ENCODE data around the gene ANO5.

DNA sequence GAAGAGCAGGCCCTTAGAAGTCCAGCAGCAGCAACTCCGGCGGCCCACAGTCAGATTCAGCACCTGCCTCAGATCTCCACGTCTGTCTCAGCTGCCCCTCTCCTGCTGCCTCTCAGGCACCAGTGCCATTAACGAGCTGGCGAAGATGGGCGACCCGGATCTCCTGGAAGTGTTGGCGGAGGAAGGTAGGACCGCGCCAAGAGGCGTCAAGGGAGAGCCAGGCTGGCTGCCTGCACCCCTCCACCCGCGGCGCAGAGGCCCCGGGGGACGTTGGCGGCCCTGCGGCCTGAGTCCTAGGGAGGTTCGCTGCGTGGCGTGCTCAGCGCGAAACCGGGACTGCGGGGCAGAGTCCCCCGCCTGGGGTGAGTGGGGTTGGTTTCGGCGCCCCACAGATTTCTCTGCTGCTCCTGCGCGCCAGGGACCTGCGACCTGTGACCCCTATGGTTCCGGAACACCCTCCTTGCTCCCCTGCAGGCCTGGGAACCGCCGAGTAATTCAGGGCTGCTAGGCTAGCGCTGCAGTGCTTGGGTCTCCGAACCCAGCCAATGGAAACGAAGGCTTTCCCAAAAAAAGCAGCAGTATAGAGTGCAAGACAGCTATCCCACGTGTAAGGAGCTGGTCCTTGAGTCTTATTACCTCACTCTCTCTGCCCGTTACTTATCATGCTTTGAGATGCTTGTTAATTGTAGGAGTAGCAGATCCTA, 615 bp downstream of the ANO5 start:
- TF ChIP-seq, protein P1, sequence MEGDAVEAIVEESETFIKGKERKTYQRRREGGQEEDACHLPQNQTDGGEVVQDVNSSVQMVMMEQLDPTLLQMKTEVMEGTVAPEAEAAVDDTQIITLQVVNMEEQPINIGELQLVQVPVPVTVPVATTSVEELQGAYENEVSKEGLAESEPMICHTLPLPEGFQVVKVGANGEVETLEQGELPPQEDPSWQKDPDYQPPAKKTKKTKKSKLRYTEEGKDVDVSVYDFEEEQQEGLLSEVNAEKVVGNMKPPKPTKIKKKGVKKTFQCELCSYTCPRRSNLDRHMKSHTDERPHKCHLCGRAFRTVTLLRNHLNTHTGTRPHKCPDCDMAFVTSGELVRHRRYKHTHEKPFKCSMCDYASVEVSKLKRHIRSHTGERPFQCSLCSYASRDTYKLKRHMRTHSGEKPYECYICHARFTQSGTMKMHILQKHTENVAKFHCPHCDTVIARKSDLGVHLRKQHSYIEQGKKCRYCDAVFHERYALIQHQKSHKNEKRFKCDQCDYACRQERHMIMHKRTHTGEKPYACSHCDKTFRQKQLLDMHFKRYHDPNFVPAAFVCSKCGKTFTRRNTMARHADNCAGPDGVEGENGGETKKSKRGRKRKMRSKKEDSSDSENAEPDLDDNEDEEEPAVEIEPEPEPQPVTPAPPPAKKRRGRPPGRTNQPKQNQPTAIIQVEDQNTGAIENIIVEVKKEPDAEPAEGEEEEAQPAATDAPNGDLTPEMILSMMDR (conservative IDR thresholded peaks at IDR 0.05; ENCODE audit: low read length) = no peak
- TF ChIP-seq EZH2phosphoT487 (IDR thresholded peaks at IDR 0.05; ENCODE audit: borderline replicate concordance, low read depth, low read length) = no peak

Data from OCI-LY7 (cell line).